A172 (cell line): ENCODE measurements around the gene TMEM185B. TPM values are rescaled to one million over a fixed set of nuclear protein-coding genes. Genes with fewer than 3 reads are reported as not detected.

Source experiments
- total RNA-seq: library from RNA; depleted of rRNA; stranded (reverse); fragments of >200 nt; shearing (Covaris generic); gene quantifications from 2 replicates; pipeline ENCODE4 v1.2.3, GENCODE V29; 2014; rRNA removed

The TMEM185B gene
- total RNA-seq, 1 experiment from 2014 or later: 36.9 TPM

Other genes starting within 250 kb of the TMEM185B start
- gene EPB41L5, start 210.3 kb downstream of the TMEM185B start, total RNA-seq: 11.1 and 14.8 TPM in 2 replicates
- gene RALB, start 29.5 kb upstream of the TMEM185B start, total RNA-seq: 112 and 126 TPM in 2 replicates
- gene INHBB, start 122.7 kb upstream of the TMEM185B start, total RNA-seq: 0.16 and 0.17 TPM in 2 replicates